AG08396 (cell line): ENCODE results near the gene DXO.

Experiments used
- DNase-seq: peaks from one replicate; pipeline ENCODE4 v3.0.0; 2012; ENCODE audit warnings: low spot score, mixed read lengths

The DXO gene

DNA sequence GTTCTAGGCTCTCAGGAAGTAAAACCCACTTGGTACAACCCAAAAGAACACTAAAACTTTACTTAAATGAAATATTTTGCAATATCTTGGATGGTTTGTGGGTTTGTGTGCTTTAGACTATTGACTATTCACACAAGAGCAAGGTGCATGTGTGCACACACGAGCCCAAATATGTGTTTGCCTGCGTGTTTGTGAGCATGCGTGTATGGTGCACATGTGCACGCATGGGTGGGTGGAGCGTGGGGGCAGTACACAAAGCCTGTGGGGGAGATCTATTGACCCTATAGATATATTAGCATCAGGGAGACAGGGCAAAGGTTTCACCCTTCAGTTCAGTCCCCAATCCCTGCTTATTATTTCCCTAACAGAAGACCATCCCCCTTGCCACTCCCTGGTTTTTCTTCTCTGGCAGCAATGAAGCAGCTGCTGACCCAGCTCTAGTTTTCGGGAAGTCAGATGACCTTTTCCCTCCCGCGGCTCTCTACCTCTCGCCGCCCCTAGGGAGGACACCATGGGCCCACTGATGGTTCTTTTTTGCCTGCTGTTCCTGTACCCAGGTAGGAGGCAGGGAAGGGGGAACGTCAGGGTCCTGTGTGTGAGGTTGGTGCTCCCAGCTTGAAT lies 44.6 kb downstream of the DXO start, which contains the start of gene C2:
Gene C2, plus strand, starts transcription at position 476 of the 621 bp plus-strand sequence. Its CDS starts 36 bp downstream, at position 512.
- DNase-seq = no peak

DNA sequence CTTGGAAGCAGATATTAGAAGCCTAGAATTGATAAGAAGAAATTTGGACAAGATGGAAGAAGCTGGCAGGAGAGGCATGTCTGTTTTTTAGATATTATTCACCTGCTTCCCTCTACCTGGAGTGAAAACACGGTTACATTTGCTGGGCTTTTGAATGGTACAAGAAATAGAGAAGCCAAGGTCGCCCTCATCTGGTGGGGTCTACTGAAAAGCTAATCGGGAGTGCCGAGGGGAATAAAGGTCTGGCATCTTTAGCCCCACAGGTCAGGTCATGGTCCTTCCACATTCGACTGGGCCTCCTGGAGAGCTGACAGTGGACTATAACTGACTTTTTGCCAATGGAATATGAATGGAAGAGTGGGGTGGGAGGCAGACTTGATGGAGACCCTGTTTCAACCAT lies 49.0 kb downstream of the DXO start:
- no peak for DNase-seq

DNA sequence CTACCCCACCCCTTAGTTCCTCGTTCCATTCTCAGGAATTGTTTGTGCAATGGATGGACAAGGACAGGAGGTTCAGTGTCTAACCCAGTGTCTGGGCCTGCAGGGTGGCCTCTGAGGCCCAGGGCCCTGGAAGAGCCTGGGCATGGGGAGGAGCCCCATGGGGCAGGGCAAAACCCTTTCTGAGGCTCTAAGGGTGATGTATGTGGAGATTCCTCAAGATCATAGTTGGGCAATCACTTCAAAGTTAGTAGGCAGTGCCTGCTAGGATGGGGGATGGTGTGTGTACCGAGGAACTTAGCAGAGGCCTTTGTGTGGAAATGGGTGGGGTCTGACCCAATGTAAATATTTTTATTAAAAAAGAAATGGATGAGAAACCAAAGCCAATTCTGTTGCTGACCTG lies 51.1 kb downstream of the DXO start:
- no peak for DNase-seq
